HG02623 (cell line): ENCODE data around the gene SLC50A1.
A peak's percentile ranks its signal among the peaks of the same experiment; 100 is the strongest.

Experiments
- ATAC-seq: cut with Tn5 transposase; IDR thresholded peaks from one replicate; pipeline ENCODE4 v1.9.1; 2021; ENCODE audit warnings: moderate library complexity; ENCODE audit not compliant: unreplicated experiment

SLC50A1 gene

GRCh38 chr1:155169541-155169940 lies 33.9 kb downstream of the SLC50A1 start:
- ATAC-seq = no peak

GRCh38 chr1:155170101-155170785 lies 34.6 kb downstream of the SLC50A1 start:
- no peak for ATAC-seq

- ATAC-seq = no peak
Measured at GRCh38 chr1:155170806-155171205, 35.2 kb downstream of the SLC50A1 start.

GRCh38 chr1:155171836-155172731 lies 36.4 kb downstream of the SLC50A1 start:
- no peak for ATAC-seq

GRCh38 chr1:155172732-155173477 lies 37.3 kb downstream of the SLC50A1 start, which contains the start of gene KRTCAP2:
Gene KRTCAP2, minus strand, starts transcription at chr1:155173304. Its CDS starts 80 bp downstream, at chr1:155173224.
- ATAC-seq = peak; percentile 66

GRCh38 chr1:155173478-155174323 lies 38.0 kb downstream of the SLC50A1 start, which contains the start of gene TRIM46:
Gene TRIM46, plus strand, starts transcription at chr1:155173849. Its CDS starts 118 bp downstream, at chr1:155173967.
- peak; percentile 3 for ATAC-seq

- no peak for ATAC-seq
Measured at GRCh38 chr1:155174324-155175280, 39.0 kb downstream of the SLC50A1 start.

- ATAC-seq = no peak
Measured at GRCh38 chr1:155175281-155175926, 39.8 kb downstream of the SLC50A1 start.

- no peak for ATAC-seq
Measured at GRCh38 chr1:155175927-155176371, 40.3 kb downstream of the SLC50A1 start.

GRCh38 chr1:155176544-155177071 lies 41.0 kb downstream of the SLC50A1 start:
- no peak for ATAC-seq

GRCh38 chr1:155177192-155177917 lies 41.7 kb downstream of the SLC50A1 start:
- ATAC-seq = no peak

GRCh38 chr1:155177918-155178281 lies 42.2 kb downstream of the SLC50A1 start:
- ATAC-seq = no peak

- ATAC-seq = no peak
Measured at GRCh38 chr1:155178441-155179111, 42.9 kb downstream of the SLC50A1 start.

- ATAC-seq = no peak
Measured at GRCh38 chr1:155179112-155180031, 43.7 kb downstream of the SLC50A1 start.

GRCh38 chr1:155181371-155182051 lies 45.9 kb downstream of the SLC50A1 start:
- no peak for ATAC-seq
